PC-9 (cell line): Measurements from ENCODE around the gene ACSF2. TPM values are rescaled to one million over a fixed set of nuclear protein-coding genes. Genes with fewer than 3 reads are reported as not detected.

Experiments used
- Bru-seq: library from RNA; stranded (reverse); fragments of 400-500 nt; gene quantifications from one replicate; lab custom pipeline; 2021; lab: Mats Ljungman, UMichigan
- BruChase-seq, 2 experiments: library from RNA; stranded (reverse); fragments of 400-500 nt; gene quantifications; one replicate each; lab custom pipeline; 2021; lab: Mats Ljungman, UMichigan
- BruUV-seq: library from RNA; stranded (reverse); fragments of 400-500 nt; replicated peaks from 2 replicates; lab custom pipeline; 2021; lab: Mats Ljungman, UMichigan
- CTCF ChIA-PET: fragments of 300-600 bp; sonication (Branson Sonifier 250); formaldehyde crosslinking; loops from one replicate; lab custom pipeline; 2022; ENCODE audit warnings: antibody characterized with exemption; lab: Charles Lee
- POLR2A ChIA-PET: fragments of 300-600 bp; sonication (Branson Sonifier 250); formaldehyde crosslinking; loops from one replicate; lab custom pipeline; 2022; ENCODE audit warnings: antibody characterized with exemption; ENCODE audit not compliant: unreplicated experiment; lab: Charles Lee
- DNase-seq, 2 experiments: peaks; one replicate each; pipeline versions ENCODE4 v3.0.0 to v3.0.0-alpha.2; 2015 to 2022; ENCODE audit warnings: mixed read lengths in 1 of 2
- H2AFZ ChIP-seq: fragments of 200-600 bp; sonication (generic); 2 replicates; pipeline ENCODE4 v1.8.1; 2017; ENCODE audit warnings: antibody characterized with exemption
- H3F3A ChIP-seq: fragments of 200-600 bp; sonication (generic); 2 replicates; pipeline ENCODE4 v1.8.1; 2017; ENCODE audit warnings: antibody characterized with exemption, mild to moderate bottlenecking, low read depth; ENCODE audit not compliant: insufficient read depth
- H3K27ac ChIP-seq: fragments of 200-600 bp; sonication (generic); 2 replicates; pipeline ENCODE4 v1.6.1; 2016; ENCODE audit warnings: mixed run types
- H3K27me3 ChIP-seq: fragments of 200-600 bp; sonication (generic); 2 replicates; pipeline ENCODE4 v1.6.1; 2016; ENCODE audit warnings: low read depth, mixed run types; ENCODE audit not compliant: insufficient read depth
- H3K36me3 ChIP-seq: fragments of 200-600 bp; sonication (generic); 2 replicates; pipeline ENCODE4 v1.6.1; 2016; ENCODE audit warnings: low read depth, mixed run types
- H3K4me1 ChIP-seq: fragments of 200-600 bp; sonication (generic); replicated peaks from 2 replicates; pipeline ENCODE4 v1.6.1; 2016; ENCODE audit warnings: mixed run types; ENCODE audit not compliant: insufficient read depth
- H3K4me2 ChIP-seq: fragments of 200-600 bp; sonication (generic); 2 replicates; pipeline ENCODE4 v1.6.1; 2017; ENCODE audit warnings: mixed run types
- H3K4me3 ChIP-seq: fragments of 200-600 bp; sonication (generic); 2 replicates; pipeline ENCODE4 v1.6.1; 2016; ENCODE audit warnings: mixed run types
- H3K79me2 ChIP-seq: fragments of 200-600 bp; sonication (generic); 2 replicates; pipeline ENCODE4 v1.6.1; 2017; ENCODE audit warnings: low read depth, mixed run types
- H3K9me2 ChIP-seq: fragments of 200-600 bp; sonication (generic); 2 replicates; pipeline ENCODE4 v1.8.1; 2017; ENCODE audit warnings: mild to moderate bottlenecking; ENCODE audit not compliant: insufficient read depth
- H3K9me3 ChIP-seq: fragments of 200-600 bp; sonication (generic); 2 replicates; pipeline ENCODE4 v1.8.1; 2016; ENCODE audit warnings: low read depth; ENCODE audit not compliant: insufficient read depth
- H4K20me1 ChIP-seq: fragments of 200-600 bp; sonication (generic); 2 replicates; pipeline ENCODE4 v1.8.1; 2017; ENCODE audit not compliant: insufficient read depth
- CTCF ChIP-seq: fragments of 200-600 bp; sonication (generic); conservative IDR thresholded peaks from 2 replicates; pipeline ENCODE4 v1.6.1; 2017; ENCODE audit warnings: mixed run types, antibody characterized with exemption, mild to moderate bottlenecking, moderate library complexity
- EZH2 ChIP-seq: fragments of 200-600 bp; sonication (generic); IDR thresholded peaks from 2 replicates; pipeline ENCODE4 v1.8.0; 2017; ENCODE audit warnings: antibody characterized with exemption, low read depth
- intact Hi-C: fragments of 100-400 bp; cut with micrococcal nuclease; formaldehyde crosslinking; loops from one replicate; pipeline ENCODE4 v1.10.0; 2022; ENCODE audit not compliant: unreplicated experiment
- long read RNA-seq: library from polyadenylated mRNA; stranded (forward); transcript quantifications from one replicate; pipeline ENCODE4 v2.0.0, GENCODE V29; 2022
- total RNA-seq: library from RNA; stranded (reverse); gene quantifications from 2 replicates; pipeline ENCODE4 v1.2.3, GENCODE V29; 2021

The ACSF2 gene
- total RNA-seq (149 and 154 TPM in 2 replicates), Bru-seq, nascent RNA (percentile 74 among the genes with signal in this experiment), BruChase-seq, experiment 1, labeled RNA remaining after a 2-hour chase (percentile 76 among the genes with signal in this experiment), BruChase-seq, experiment 2, labeled RNA remaining after a 6-hour chase (percentile 68 among the genes with signal in this experiment)
- long read RNA-seq, transcript ACSF2-207 (15 exons, 1,881 nt): minor isoform, 10 of 119 reads
- long read RNA-seq, transcript ACSF2-201 (16 exons, 2,235 nt): major isoform, 58 of 119 reads
- long read RNA-seq, partial matches to known transcripts: 21 of 119 reads
- long read RNA-seq, other reads (novel, unspliced or antisense): 30 of 119 reads

- CTCF ChIA-PET: interaction anchor here (0.5 to 1.1 kb wide), 2 partner anchors 29 to 256 kb away, joined by 5 to 6 read pairs; partner anchors contain the start of gene LRRC59
- intact Hi-C loops: loop anchor here (2.0 kb wide), 1 partner anchor 29 kb away; the partner anchor contains the start of gene LRRC59
- Histone ChIP-seq H3K27me3 (no peaks in the 10 kb centered on the region), H3K79me2 (peaks cover 62% of the 10 kb centered on the region), H2AFZ (peak within 1 kb of the TSS; percentile 77), H3F3A (peaks cover 42% of the 10 kb centered on the region), H3K27ac (peak within 1 kb of the TSS; percentile 92), H3K4me2 (peak within 1 kb of the TSS; percentile 91), H4K20me1 (peaks cover 4% of the 10 kb centered on the region; the same call in 1 of the 2 replicates), H3K4me3 (peak within 1 kb of the TSS; percentile 63), H3K9me3 (no peaks in the 10 kb centered on the region), H3K9me2 (no peaks in the 10 kb centered on the region), H3K36me3 (peaks cover 11% of the 10 kb centered on the region), H3K4me1 (peaks cover 84% of the 10 kb centered on the region)
- POLR2A ChIA-PET: interaction anchor here (0.9 kb wide), 1 partner anchor 15 kb away, joined by 4 read pairs; no protein-coding TSS in a partner anchor
- BruUV-seq: no TSS peak
- peak; percentile 56 to 72 for DNase-seq
- no peak for TF ChIP-seq EZH2
These were observed at the start of gene ACSF2 for GRCh38 chr17:50425682-50426471. TSS of gene ACSF2 (plus strand) at chr17:50426218. CDS start at chr17:50426262, 44 bp downstream.

- Histone ChIP-seq H3K4me1 (no peaks in the 10 kb centered on the region), H3K4me3 (no peak overlapping the region), H3K79me2 (no peaks in the 10 kb centered on the region), H3K36me3 (peaks cover 18% of the 10 kb centered on the region; the same call in 1 of the 2 replicates), H3F3A (peaks cover 51% of the 10 kb centered on the region), H2AFZ (no peak overlapping the region), H3K9me2 (no peaks in the 10 kb centered on the region), H3K4me2 (no peak overlapping the region), H3K27ac (no peak overlapping the region), H4K20me1 (no peaks in the 10 kb centered on the region), H3K9me3 (no peaks in the 10 kb centered on the region), H3K27me3 (no peaks in the 10 kb centered on the region)
- BruUV-seq: no TSS peak
- intact Hi-C loops: no loop called here
- ChIA-PET CTCF (no interaction called here), POLR2A (no interaction called here)
- DNase-seq: no peak
- no peak for TF ChIP-seq CTCF
- no peak for TF ChIP-seq EZH2
These were observed 46.5 kb upstream of the ACSF2 start for GRCh38 chr17:50379351-50380132.

GRCh38 chr17:50380369-50381259 lies 45.4 kb upstream of the ACSF2 start:
- DNase-seq: no peak
- no TSS peak for BruUV-seq
- POLR2A ChIA-PET: no interaction called here

More at GRCh38 chr17:50380369-50381259, 45.4 kb upstream of the ACSF2 start:
- Histone ChIP-seq H3K27ac (no peak overlapping the region), H3K4me1 (no peaks in the 10 kb centered on the region), H3K9me2 (no peaks in the 10 kb centered on the region), H4K20me1 (0 out of 2 replicates have a peak, but pooled peaks cover 1% of the 10 kb centered on the region), H3K36me3 (peaks cover 28% of the 10 kb centered on the region; the same call in 1 of the 2 replicates), H3K4me2 (no peak overlapping the region), H2AFZ (no peak overlapping the region), H3K4me3 (no peak overlapping the region), H3K9me3 (no peaks in the 10 kb centered on the region), H3K79me2 (0 out of 2 replicates have a peak, but pooled peaks cover 4% of the 10 kb centered on the region), H3K27me3 (no peaks in the 10 kb centered on the region), H3F3A (peaks cover 62% of the 10 kb centered on the region)
- intact Hi-C loops: no loop called here
- CTCF ChIA-PET: no interaction called here
- TF ChIP-seq CTCF (no peak; the same call in 1 of the 2 replicates), EZH2 (no peak)
